GM23338 (cell line): ENCODE measurements around the gene DGKB. TPM values are rescaled to one million over a fixed set of nuclear protein-coding genes. Genes with fewer than 3 reads are reported as not detected.

Experiments
- ATAC-seq: fragments of 200-7000 bp; cut with Tn5 transposase; 3 replicates; pipeline ENCODE4 v1.9.1; 2020
- DNase-seq: peaks from one replicate; pipeline ENCODE4 v3.0.0-alpha.2; 2015; ENCODE audit warnings: low spot score
- H2AFZ ChIP-seq: fragments of 200-600 bp; sonication (generic); 2 replicates; pipeline ENCODE4 v1.8.0; 2016; ENCODE audit warnings: antibody characterized with exemption, mild to moderate bottlenecking, moderate library complexity
- H3F3A ChIP-seq: fragments of 200-600 bp; sonication (generic); replicated peaks from 2 replicates; pipeline ENCODE4 v1.8.0; 2017; ENCODE audit warnings: antibody characterized with exemption, mixed run types, low read depth
- H3K27ac ChIP-seq: fragments of 200-600 bp; sonication (generic); 2 replicates; pipeline ENCODE4 v1.6.1; 2016; ENCODE audit warnings: low read depth
- H3K27me3 ChIP-seq: fragments of 200-600 bp; sonication (generic); 2 replicates; pipeline ENCODE4 v1.8.0; 2016; ENCODE audit warnings: mild to moderate bottlenecking, mixed run types, moderate library complexity; ENCODE audit not compliant: insufficient read depth
- H3K36me3 ChIP-seq: fragments of 200-600 bp; sonication (generic); 2 replicates; pipeline ENCODE4 v1.8.0; 2016; ENCODE audit warnings: mild to moderate bottlenecking; ENCODE audit not compliant: insufficient read depth
- H3K4me1 ChIP-seq: fragments of 200-600 bp; sonication (generic); 2 replicates; pipeline ENCODE4 v1.8.0; 2016; ENCODE audit warnings: mild to moderate bottlenecking, moderate library complexity; ENCODE audit not compliant: insufficient read depth
- H3K4me2 ChIP-seq: fragments of 200-600 bp; sonication (generic); 2 replicates; pipeline ENCODE4 v1.7.1; 2017; ENCODE audit warnings: mixed run types
- H3K4me3 ChIP-seq: fragments of 200-600 bp; sonication (generic); 2 replicates; pipeline ENCODE4 v1.6.1; 2016; ENCODE audit warnings: mixed run types
- H3K79me2 ChIP-seq: fragments of 200-600 bp; sonication (generic); replicated peaks from 2 replicates; pipeline ENCODE4 v1.8.0; 2017; ENCODE audit warnings: mild to moderate bottlenecking; ENCODE audit not compliant: insufficient read depth
- H3K9me2 ChIP-seq: fragments of 200-600 bp; sonication (generic); 2 replicates; pipeline ENCODE4 v1.8.0; 2017; ENCODE audit not compliant: insufficient read depth
- H4K20me1 ChIP-seq: fragments of 200-600 bp; sonication (generic); replicated peaks from 2 replicates; pipeline ENCODE4 v1.8.0; 2017; ENCODE audit warnings: mild to moderate bottlenecking; ENCODE audit not compliant: insufficient read depth
- H3K27ac Mint-ChIP-seq: 2 replicates; pipeline ENCODE4 v1.8.0; 2020; ENCODE audit warnings: inconsistent platforms, mild to moderate bottlenecking, moderate library complexity, mixed read lengths
- H3K27me3 Mint-ChIP-seq: 3 replicates; pipeline ENCODE4 v1.8.0; 2022; ENCODE audit warnings: low read depth, mild to moderate bottlenecking, moderate library complexity, mixed read lengths, inconsistent platforms; ENCODE audit not compliant: insufficient read depth, poor library complexity
- H3K36me3 Mint-ChIP-seq: 3 replicates; pipeline ENCODE4 v1.8.0; 2021; ENCODE audit warnings: low read depth, mild to moderate bottlenecking, inconsistent platforms, moderate library complexity, mixed read lengths
- H3K4me1 Mint-ChIP-seq: 3 replicates; pipeline ENCODE4 v1.8.0; 2020; ENCODE audit warnings: mild to moderate bottlenecking, inconsistent platforms, mixed read lengths
- H3K4me3 Mint-ChIP-seq: 3 replicates; pipeline ENCODE4 v1.8.0; 2021; ENCODE audit warnings: moderate library complexity, mild to moderate bottlenecking, inconsistent platforms, mixed read lengths
- H3K9me3 Mint-ChIP-seq: 3 replicates; pipeline ENCODE4 v1.8.0; 2020; ENCODE audit warnings: moderate library complexity, mild to moderate bottlenecking, inconsistent platforms, mixed read lengths
- CREB1 ChIP-seq: fragments of 250-450 bp; sonication (Bioruptor Pico); IDR thresholded peaks from 2 replicates; pipeline ENCODE4 v1.5.0; 2020; ENCODE audit warnings: low read depth, mild to moderate bottlenecking, moderate library complexity
- CTCF ChIP-seq, 2 experiments: fragments of 200-600 bp in 1 of 2; sonication (generic) in 1 of 2; conservative IDR thresholded peaks; 2 replicates each; pipeline versions ENCODE4 v1.5.1 to v1.6.1; 2016 to 2017; ENCODE audit warnings: antibody characterized with exemption in 2 of 2, low read depth in 2 of 2, mild to moderate bottlenecking in 2 of 2, moderate library complexity in 1 of 2
- ETS1 ChIP-seq: IDR thresholded peaks from 2 replicates; pipeline ENCODE4 v1.6.1; 2016; ENCODE audit warnings: antibody characterized with exemption
- EZH2 ChIP-seq: fragments of 200-600 bp; sonication (generic); IDR thresholded peaks from one replicate; pipeline ENCODE4 v1.8.0; 2017; ENCODE audit warnings: antibody characterized with exemption, mild to moderate bottlenecking, low read depth; ENCODE audit not compliant: unreplicated experiment
- JUNB ChIP-seq: IDR thresholded peaks from one replicate; pipeline ENCODE4 v1.6.1; 2016; ENCODE audit warnings: antibody characterized with exemption; ENCODE audit not compliant: unreplicated experiment
- NANOG ChIP-seq: IDR thresholded peaks from 2 replicates; pipeline ENCODE4 v1.6.1; 2016; ENCODE audit warnings: antibody characterized with exemption, borderline replicate concordance
- POLR2AphosphoS5 ChIP-seq: IDR thresholded peaks from 2 replicates; pipeline ENCODE4 v1.6.1; 2016; ENCODE audit warnings: antibody characterized with exemption, low read depth
- REST ChIP-seq: IDR thresholded peaks from one replicate; pipeline ENCODE4 v1.6.1; 2018; ENCODE audit warnings: antibody characterized with exemption; ENCODE audit not compliant: unreplicated experiment
- STAT1 ChIP-seq: IDR thresholded peaks from one replicate; pipeline ENCODE4 v1.6.1; 2016; ENCODE audit warnings: antibody characterized with exemption; ENCODE audit not compliant: unreplicated experiment
- ZNF114 ChIP-seq: fragments of 250-450 bp; sonication (Bioruptor Pico); IDR thresholded peaks from 2 replicates; pipeline ENCODE4 v1.5.0; 2020; ENCODE audit warnings: mild to moderate bottlenecking, moderate library complexity
- ZNF331 ChIP-seq: fragments of 250-450 bp; sonication (Bioruptor Pico); IDR thresholded peaks from 2 replicates; pipeline ENCODE4 v1.5.0; 2020; ENCODE audit warnings: low read depth, mild to moderate bottlenecking, moderate library complexity
- ZNF462 ChIP-seq: fragments of 250-450 bp; sonication (Bioruptor Pico); IDR thresholded peaks from 2 replicates; pipeline ENCODE4 v1.5.0; 2020; ENCODE audit warnings: mild to moderate bottlenecking, moderate library complexity
- polyA plus RNA-seq: library from polyadenylated mRNA; unstranded; fragments of >200 nt; fragmentation: Nextera tagmentation; extraction: Ambion mirVana; gene quantifications from 2 replicates; pipeline ENCODE4 v1.2.1, GENCODE V29; 2016
- total RNA-seq: library from RNA; depleted of rRNA; stranded (reverse); fragments of >200 nt; shearing (Covaris generic); gene quantifications from 2 replicates; pipeline ENCODE4 v1.2.3, GENCODE V29; 2014

Gene DGKB
- total and polyA plus RNA-seq, 2 experiments from 2014 or later = 4.8 to 11.5 TPM

GRCh38 chr7:14626076-14626475 lies 276.5 kb downstream of the DGKB start (continued):
- TF ChIP-seq ETS1 = no peak

GRCh38 chr7:14622559-14622958 lies 280.0 kb downstream of the DGKB start:
- H2AFZ ChIP-seq = no peak overlapping the region
- no peaks in the 10 kb centered on the region for H3K79me2 ChIP-seq
- DNase-seq (no peak), ATAC-seq (no peak)
- H3K27me3 ChIP-seq = no peaks in the 10 kb centered on the region
- H3K36me3 Mint-ChIP-seq = no peaks in the 10 kb centered on the region
- no peaks in the 10 kb centered on the region for H3K36me3 ChIP-seq
- no peaks in the 10 kb centered on the region for H3K4me1 ChIP-seq
- no peak overlapping the region for H3K4me3 ChIP-seq
- no peaks in the 10 kb centered on the region for H3K9me3 Mint-ChIP-seq
- H3K4me2 ChIP-seq = no peak overlapping the region
- H3K4me3 Mint-ChIP-seq = no peak overlapping the region
- H3K27ac ChIP-seq = no peak overlapping the region
- H3K9me2 ChIP-seq = no peaks in the 10 kb centered on the region
- no peaks in the 10 kb centered on the region for H4K20me1 ChIP-seq
- H3F3A ChIP-seq = no peaks in the 10 kb centered on the region
- no peaks in the 10 kb centered on the region for H3K27me3 Mint-ChIP-seq
- H3K27ac Mint-ChIP-seq = no peak overlapping the region
- no peaks in the 10 kb centered on the region for H3K4me1 Mint-ChIP-seq
- TF ChIP-seq EZH2 (no peak), POLR2AphosphoS5 (no peak), NANOG (no peak), CREB1 (CRISPR knock-in tag) (no peak), STAT1 (no peak), JUNB (no peak), ZNF462 (CRISPR knock-in tag) (no peak), CTCF (conservative IDR thresholded peaks at IDR 0.05; ENCODE audit: low read depth in 2 of 2) (no peak), ZNF114 (CRISPR knock-in tag) (no peak), REST (no peak), ZNF331 (CRISPR knock-in tag) (no peak), ETS1 (no peak)
